Activated CD4-positive, alpha-beta T cell treated with anti-CD3 and anti-CD28 coated beads for 36 hours (primary cell): ENCODE data around the gene KIF4B. TPM values are rescaled to one million over a fixed set of nuclear protein-coding genes. Genes with fewer than 3 reads are reported as not detected.

Experiments used
- ATAC-seq: fragments of 200-7000 bp; cut with Tn5 transposase; one replicate; pipeline ENCODE4 v1.10.0; 2021; ENCODE audit warnings: mild to moderate bottlenecking, moderate library complexity
- CTCF ChIA-PET: fragments of 350-600 bp; sonication (Branson Sonifier 250); formaldehyde crosslinking; loops from one replicate; lab custom pipeline; 2021; ENCODE audit warnings: antibody characterized with exemption; lab: Charles Lee
- POLR2A ChIA-PET: fragments of 350-600 bp; sonication (Branson Sonifier 250); formaldehyde crosslinking; loops from one replicate; lab custom pipeline; 2021; ENCODE audit warnings: antibody characterized with exemption, inconsistent platforms; lab: Charles Lee
- DNase-seq: peaks from one replicate; pipeline ENCODE4 v3.0.0-alpha.2; 2020
- H3K27ac Mint-ChIP-seq: one replicate; pipeline ENCODE4 v1.8.0; 2021; ENCODE audit warnings: mixed read lengths
- H3K27me3 Mint-ChIP-seq: one replicate; pipeline ENCODE4 v1.8.0; 2021; ENCODE audit warnings: mixed read lengths
- H3K36me3 Mint-ChIP-seq: one replicate; pipeline ENCODE4 v1.8.0; 2021; ENCODE audit warnings: low read depth, mixed read lengths
- H3K4me1 Mint-ChIP-seq: one replicate; pipeline ENCODE4 v1.8.0; 2021; ENCODE audit warnings: mixed read lengths
- H3K4me3 Mint-ChIP-seq: one replicate; pipeline ENCODE4 v1.8.0; 2021; ENCODE audit warnings: mild to moderate bottlenecking, moderate library complexity, mixed read lengths
- H3K9me3 Mint-ChIP-seq: one replicate; pipeline ENCODE4 v1.8.0; 2021; ENCODE audit warnings: low read depth, mixed read lengths
- intact Hi-C, 2 experiments: fragments of 100-400 bp; cut with DNase I in 1 of 2; cut with micrococcal nuclease in 1 of 2; formaldehyde crosslinking; loops; one replicate each; pipeline versions ENCODE4 v1.14.2 to v1.15.1; 2022 to 2024; cut with DNase I, micrococcal nuclease
- total RNA-seq, 2 experiments: library from RNA; stranded (reverse); gene quantifications; one replicate each; pipeline ENCODE4 v1.2.3, GENCODE V29; 2021

The KIF4B gene
- total RNA-seq, 2 experiments from 2014 or later = 0.05 TPM

DNA sequence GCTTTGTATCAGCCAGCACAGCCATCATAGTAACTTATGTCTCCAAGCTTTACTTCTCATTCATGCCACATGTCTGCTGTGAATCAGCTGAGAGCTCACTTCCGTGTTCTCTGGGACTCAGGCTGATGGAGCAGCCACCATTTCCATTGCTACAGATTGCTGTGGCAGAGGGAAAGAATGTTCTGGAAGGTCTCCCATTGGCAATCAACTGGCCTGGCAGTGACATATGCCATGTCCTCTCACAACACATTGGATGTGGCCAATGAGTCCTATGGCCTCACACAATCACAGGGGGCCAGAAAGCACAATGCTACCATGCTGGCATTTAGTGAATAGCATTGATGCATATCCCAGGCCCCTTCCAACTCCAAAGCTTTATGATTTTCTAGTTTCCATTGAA lies 44.1 kb downstream of the KIF4B start:
- intact Hi-C loops = no loop called here
- no peaks in the 10 kb centered on the region for H3K4me1 Mint-ChIP-seq
- CTCF ChIA-PET = interaction anchor here (0.7 kb wide), 1 partner anchor 531 kb away, joined by 3 read pairs; no protein-coding TSS in a partner anchor
- H3K27me3 Mint-ChIP-seq = peaks cover 5% of the 10 kb centered on the region
- H3K27ac Mint-ChIP-seq = no peak overlapping the region
- DNase-seq = no peak
- peaks cover 4% of the 10 kb centered on the region for H3K9me3 Mint-ChIP-seq
- H3K4me3 Mint-ChIP-seq = no peak overlapping the region
- ATAC-seq = no peak
- no peaks in the 10 kb centered on the region for H3K36me3 Mint-ChIP-seq
- POLR2A ChIA-PET = no interaction called here

DNA sequence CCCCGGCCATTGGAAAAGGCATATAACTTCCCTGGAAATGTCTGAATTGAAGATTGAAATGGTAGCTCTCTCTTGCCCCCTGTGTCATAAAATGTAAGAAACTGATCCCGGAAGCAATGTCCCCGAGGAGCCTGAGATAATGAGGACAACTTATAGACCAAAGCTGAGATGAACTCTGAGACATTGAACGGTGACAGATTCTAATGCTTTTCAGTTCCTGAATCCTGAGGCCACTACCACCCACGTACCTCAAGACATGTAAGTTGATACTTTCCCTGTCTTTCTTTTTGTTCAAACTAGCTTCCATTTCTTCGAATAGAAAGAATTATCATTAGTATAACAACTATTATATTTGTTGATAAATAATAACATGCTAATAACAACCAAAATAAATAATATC lies 51.0 kb downstream of the KIF4B start:
- intact Hi-C loops = no loop called here
- CTCF ChIA-PET = no interaction called here
- DNase-seq = no peak
- peaks cover 4% of the 10 kb centered on the region for H3K9me3 Mint-ChIP-seq
- no peak overlapping the region for H3K4me3 Mint-ChIP-seq
- no peak overlapping the region for H3K27ac Mint-ChIP-seq
- no peak for ATAC-seq
- peaks cover 9% of the 10 kb centered on the region for H3K27me3 Mint-ChIP-seq
- H3K36me3 Mint-ChIP-seq = no peaks in the 10 kb centered on the region
- POLR2A ChIA-PET = interaction anchor here (0.6 to 0.7 kb wide), 2 partner anchors 31 to 985 kb away, joined by 3 to 4 read pairs; no protein-coding TSS in a partner anchor
- no peaks in the 10 kb centered on the region for H3K4me1 Mint-ChIP-seq

DNA sequence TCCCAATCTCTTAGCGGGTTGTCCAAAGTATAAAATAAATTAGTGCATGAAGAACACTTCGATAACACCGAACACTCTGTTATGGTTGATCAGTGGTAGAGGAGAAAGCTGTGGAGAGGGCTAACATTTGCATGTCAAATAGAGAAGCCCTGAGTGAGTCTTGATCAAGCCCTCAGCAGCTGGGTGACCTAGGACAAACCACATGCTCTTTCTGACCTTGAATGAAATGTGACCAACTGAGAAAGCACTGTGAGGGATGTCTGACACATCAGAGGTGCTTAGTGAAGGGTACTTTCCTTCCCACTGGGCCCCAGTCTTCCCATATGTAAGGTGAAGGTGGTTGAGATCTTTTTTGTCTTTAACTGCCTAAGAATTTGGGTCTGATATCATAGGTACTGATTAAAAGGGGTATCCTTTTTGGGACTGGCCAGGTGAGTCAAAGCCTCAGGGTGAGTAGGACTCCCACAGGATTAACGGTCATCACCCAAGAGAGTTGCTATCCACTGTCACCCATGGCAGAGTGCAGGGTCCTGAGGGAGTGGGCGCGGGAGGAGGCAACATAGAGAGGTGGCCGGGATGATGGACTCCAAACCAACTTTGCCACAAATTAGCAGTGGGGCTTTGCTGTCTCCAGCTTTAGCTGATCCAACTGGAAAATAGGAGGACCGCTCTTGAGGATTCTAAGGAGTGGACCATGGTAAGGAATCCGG lies 53.5 kb downstream of the KIF4B start:
- no peak overlapping the region for H3K27ac Mint-ChIP-seq

More for the DNA sequence above, 53.5 kb downstream of the KIF4B start:
- H3K36me3 Mint-ChIP-seq = no peaks in the 10 kb centered on the region
- no peaks in the 10 kb centered on the region for H3K9me3 Mint-ChIP-seq
- ChIA-PET CTCF (interaction anchor here (0.6 kb wide), 1 partner anchor 28 kb away, joined by 3 read pairs; no protein-coding TSS in a partner anchor), POLR2A (no interaction called here)
- H3K4me1 Mint-ChIP-seq = no peaks in the 10 kb centered on the region
- intact Hi-C loops = no loop called here
- H3K4me3 Mint-ChIP-seq = no peak overlapping the region
- ATAC-seq (no peak), DNase-seq (no peak)
- H3K27me3 Mint-ChIP-seq = peaks cover 6% of the 10 kb centered on the region

Other genes with a start within 250 kb of the KIF4B start
- under 1 TPM in 1 of 2 experiments, not detected in 1; 0.14 TPM for gene FAXDC2, start 163.2 kb upstream of the KIF4B start, total RNA-seq
- 10 to 100 TPM; 61.8 to 78.1 TPM for gene CNOT8, start 155.1 kb upstream of the KIF4B start, total RNA-seq
- 10 to 100 TPM; 32.9 to 33.0 TPM for gene GEMIN5, start 75.5 kb upstream of the KIF4B start, total RNA-seq
- gene MRPL22, start 72.7 kb upstream of the KIF4B start, total RNA-seq = 10 to 100 TPM; 77.2 to 86.7 TPM